HepG2 (cell line): Measurements from ENCODE around the gene SYNJ2. TPM values are rescaled to one million over a fixed set of nuclear protein-coding genes. Genes with fewer than 3 reads are reported as not detected.

Experiments
- ATAC-seq: fragments of 200-7000 bp; cut with Tn5 transposase; 3 replicates; pipeline ENCODE4 v1.9.1; 2020; ENCODE audit warnings: mild to moderate bottlenecking, moderate library complexity
- BruUV-seq: library from RNA; stranded (reverse); fragments of 400-500 nt; replicated peaks from 2 replicates; lab custom pipeline; 2021; lab: Mats Ljungman, UMichigan
- CTCF ChIA-PET: fragments of 300-600 bp; formaldehyde crosslinking; extraction: SDS; loops from one replicate; lab custom pipeline; 2021; ENCODE audit warnings: low total read pairs, inconsistent platforms, low intra/inter-chr PET ratio; lab: Yijun Ruan, JAX
- POLR2A ChIA-PET: fragments of 350-600 bp; sonication (Branson Sonifier 250); formaldehyde crosslinking; loops from one replicate; lab custom pipeline; 2020; ENCODE audit warnings: antibody characterized with exemption, inconsistent platforms; lab: Yijun Ruan, JAX
- DNase-seq: peaks from one replicate; pipeline ENCODE4 v3.0.0-alpha.2; 2015; ENCODE audit warnings: low spot score
- FAIRE-seq: peaks from 3 replicates; lab custom pipeline; 2011; peaks lifted over from hg19 to GRCh38; lab: Jason Lieb, UNC
- H2AFZ ChIP-seq: one replicate; pipeline ENCODE4 v1.6.1; 2011; ENCODE audit warnings: low read length, inconsistent platforms
- H3K27ac ChIP-seq: fragments of 300-600 bp; 3 replicates; pipeline ENCODE4 v1.8.0; 2011; ENCODE audit warnings: mixed run types, mild to moderate bottlenecking, mixed read lengths, low read length, inconsistent platforms; ENCODE audit not compliant: insufficient read depth; ENCODE audit errors: extremely low read length
- H3K27me3 ChIP-seq, 2 experiments: fragments of 200-600 bp in 1 of 2; 2 replicates in 1 of 2; 3 replicates in 1 of 2; pipeline versions ENCODE4 v1.6.0 to v1.8.0; 2011; ENCODE audit warnings: low read length in 2 of 2, mild to moderate bottlenecking in 2 of 2, moderate library complexity in 2 of 2, inconsistent platforms in 1 of 2; ENCODE audit not compliant: insufficient read depth in 2 of 2, control insufficient read depth in 1 of 2
- H3K36me3 ChIP-seq, 2 experiments: fragments of 200-600 bp in 1 of 2; replicated peaks in 1 of 2; 2 replicates in 1 of 2; 3 replicates in 1 of 2; pipeline versions ENCODE4 v1.5.1 to v1.8.0; 2011; ENCODE audit warnings: low read length in 2 of 2, inconsistent platforms in 1 of 2; ENCODE audit not compliant: insufficient read depth in 2 of 2, control insufficient read depth in 1 of 2
- H3K4me1 ChIP-seq: 2 replicates; pipeline ENCODE4 v1.5.1; 2012; ENCODE audit warnings: low read length, inconsistent platforms; ENCODE audit not compliant: insufficient read depth
- H3K4me2 ChIP-seq: 2 replicates; pipeline ENCODE4 v1.6.0; 2011; ENCODE audit warnings: low read depth, low read length, inconsistent platforms
- H3K4me3 ChIP-seq, 3 experiments: fragments of 200-600 bp in 1 of 3; sonication (generic), shearing (Covaris generic) in 1 of 3; replicated peaks in 1 of 3; 2 replicates each; pipeline ENCODE4 v1.5.1; 2011 to 2016; ENCODE audit warnings: low read length in 3 of 3, inconsistent platforms in 2 of 3, low read depth in 2 of 3, mild to moderate bottlenecking in 2 of 3, control low read depth in 1 of 3, mixed read lengths in 1 of 3; ENCODE audit not compliant: insufficient read depth in 1 of 3
- H3K79me2 ChIP-seq: one replicate; pipeline ENCODE4 v1.6.1; 2011; ENCODE audit warnings: low read length, inconsistent platforms; ENCODE audit not compliant: insufficient read depth
- H3K9ac ChIP-seq: 2 replicates; pipeline ENCODE4 v1.6.0; 2011; ENCODE audit warnings: mild to moderate bottlenecking, low read depth, low read length, inconsistent platforms; ENCODE audit not compliant: insufficient read depth
- H3K9me3 ChIP-seq: 2 replicates; pipeline ENCODE4 v1.5.1; 2012; ENCODE audit warnings: mild to moderate bottlenecking, low read length
- H4K20me1 ChIP-seq: 2 replicates; pipeline ENCODE4 v1.6.0; 2011; ENCODE audit warnings: inconsistent platforms, mild to moderate bottlenecking, low read length, moderate library complexity; ENCODE audit not compliant: insufficient read depth
- GLI4 ChIP-seq: sonication (generic); formaldehyde crosslinking; IDR thresholded peaks from 2 replicates; pipeline ENCODE4 v1.5.1; 2020; ENCODE audit warnings: missing genetic modification reagents, mild to moderate bottlenecking, moderate library complexity, borderline replicate concordance
- HOXA3 ChIP-seq: sonication (generic); formaldehyde crosslinking; IDR thresholded peaks from 2 replicates; pipeline ENCODE4 v1.5.0; 2020; ENCODE audit warnings: missing genetic modification reagents
- KDM3A ChIP-seq: IDR thresholded peaks from 2 replicates; pipeline ENCODE4 v1.6.1; 2018; ENCODE audit warnings: low read depth, missing compliant biosample characterization
- NFKB2 ChIP-seq: sonication (generic); formaldehyde crosslinking; IDR thresholded peaks from 2 replicates; pipeline ENCODE4 v1.4.0; 2020; ENCODE audit warnings: missing genetic modification reagents, borderline replicate concordance
- POGZ ChIP-seq: sonication (generic); formaldehyde crosslinking; IDR thresholded peaks from 2 replicates; pipeline ENCODE4 v1.4.0; 2020; ENCODE audit warnings: mild to moderate bottlenecking, missing genetic modification reagents
- TBX2 ChIP-seq: sonication (generic); formaldehyde crosslinking; IDR thresholded peaks from 2 replicates; pipeline ENCODE4 v1.5.0; 2020; ENCODE audit warnings: missing genetic modification reagents, mild to moderate bottlenecking, borderline replicate concordance
- ZNF460 ChIP-seq: sonication (generic); formaldehyde crosslinking; IDR thresholded peaks from 2 replicates; pipeline ENCODE4 v1.5.1; 2020; ENCODE audit warnings: missing genetic modification reagents, mild to moderate bottlenecking, borderline replicate concordance
- ZNF629 ChIP-seq: sonication (generic); formaldehyde crosslinking; conservative IDR thresholded peaks from 2 replicates; pipeline ENCODE4 v1.5.0; 2020; ENCODE audit warnings: missing genetic modification reagents
- ZSCAN30 ChIP-seq: sonication (generic); formaldehyde crosslinking; IDR thresholded peaks from 2 replicates; pipeline ENCODE4 v1.5.0; 2020; ENCODE audit warnings: mild to moderate bottlenecking, missing genetic modification reagents
- WGBS: methylation state at CpG from one replicate; pipeline ENCODE4 v1.1.6; 2017; ENCODE audit warnings: low lambda C conversion rate; 5-methylcytosine and 5-hydroxymethylcytosine counted together
- in situ Hi-C: cut with HindIII; loops from 2 replicates; pipeline ENCODE4 v1.10.0; 2017; ENCODE audit warnings: low pct_unique_long_range_greater_than_20kb; ENCODE audit not compliant: extremely low pct_ligation_motif_present
- intact Hi-C: fragments of 100-400 bp; cut with micrococcal nuclease; formaldehyde crosslinking; loops from one replicate; pipeline ENCODE4 v1.10.0; 2022; ENCODE audit not compliant: unreplicated experiment
- polyA plus RNA-seq, 8 experiments: library from polyadenylated mRNA; depleted of rRNA in 3 of 8; stranded (reverse) in 7 of 8; unstranded in 1 of 8; fragments of >200 nt; fragmentation: Illumina TruSeq in 4 of 8; extraction: Trizol in 4 of 8; gene quantifications; 2 replicates each; pipeline versions ENCODE4 v1.2.1 to v1.2.3, GENCODE V29; 2011 to 2016; ENCODE audit warnings: low read depth in 4 of 8, missing spikeins in 1 of 8, mixed read lengths in 1 of 8; ENCODE audit not compliant: insufficient read depth in 1 of 8
- total RNA-seq, 5 experiments: library from RNA; depleted of rRNA; stranded (reverse); fragments of >200 nt; fragmentation: Illumina TruSeq; extraction: Trizol; gene quantifications; 2 replicates each; pipeline ENCODE4 v1.2.3, GENCODE V29; 2016; ENCODE audit warnings: low read depth in 1 of 5

Gene SYNJ2
- total and polyA plus RNA-seq, 2 of the 13 experiments (the other 11 are each of a cell fraction or from before 2014, with no cell fraction given): 39.1 to 57.6 TPM

- Histone ChIP-seq H3K4me2 (no peak overlapping the region), H2AFZ (no peak overlapping the region)
- CTCF ChIA-PET: no interaction called here
- in situ Hi-C loops: no loop called here
- TF ChIP-seq GLI4 (CRISPR knock-in tag): no peak
- no peak for TF ChIP-seq TBX2 (CRISPR knock-in tag)
- no peak for TF ChIP-seq HOXA3 (CRISPR knock-in tag)
- peak; percentile 76 for TF ChIP-seq ZNF629 (CRISPR knock-in tag)
- TF ChIP-seq KDM3A (CRISPR knock-in tag): no peak
- TF ChIP-seq, all 625 proteins: peak for 1
- Histone ChIP-seq H3K9me3 (no peaks in the 10 kb centered on the region), H3K4me3 (no peak overlapping the region), H3K79me2 (peaks cover 51% of the 10 kb centered on the region), H4K20me1 (no peaks in the 10 kb centered on the region; the same call in 1 of the 2 replicates), H3K36me3 (peaks cover 48 to 69% of the 10 kb centered on the region in 2 experiments), H3K27ac (no peak overlapping the region), H3K27me3 (no peaks in the 10 kb centered on the region), H3K9ac (no peak overlapping the region), H3K4me1 (peaks cover 69% of the 10 kb centered on the region)
- POLR2A ChIA-PET: interaction anchor here (1.3 to 1.8 kb wide), 3 partner anchors 8 to 17 kb away, joined by 4 to 6 read pairs (median 5); no protein-coding TSS in a partner anchor
- ATAC-seq (no peak), FAIRE-seq (no peak), DNase-seq (no peak)
- 96% methylated on average over 10 of the region's 10 CpGs for WGBS
- intact Hi-C loops: no loop called here
- BruUV-seq: TSS peak; percentile 8
Measured at GRCh38 chr6:158029668-158030230, 48.1 kb downstream of the SYNJ2 start.

GRCh38 chr6:158030380-158031300 is 49.0 kb downstream of the SYNJ2 start:
- peak overlapping the region; percentile 18 for H3K27ac ChIP-seq
- no TSS peak for BruUV-seq
- ATAC-seq: no peak
- in situ Hi-C loops (no loop called here), intact Hi-C loops (no loop called here)
- WGBS: 97% methylated on average over 16 of the region's 16 CpGs
- 0 out of 2 replicates have a peak, but pooled peaks have one; percentile 34 for TF ChIP-seq NFKB2 (CRISPR knock-in tag)
- peak; percentile 85; the same call in 1 of the 2 replicates for TF ChIP-seq ZNF460 (CRISPR knock-in tag)
- TF ChIP-seq ZSCAN30: 0 out of 2 replicates have a peak, but pooled peaks have one; percentile 52
- TF ChIP-seq POGZ: no peak
- H4K20me1 ChIP-seq: no peaks in the 10 kb centered on the region; the same call in 1 of the 2 replicates
- H3K9ac ChIP-seq: no peak overlapping the region
- peaks cover 44 to 68% of the 10 kb centered on the region in 2 experiments for H3K36me3 ChIP-seq
- H3K4me1 ChIP-seq: peaks cover 69% of the 10 kb centered on the region
- no peak overlapping the region for H3K4me2 ChIP-seq
- peaks cover 53% of the 10 kb centered on the region for H3K79me2 ChIP-seq
- no peak for DNase-seq
- POLR2A ChIA-PET: interaction anchor here (0.8 to 6.3 kb wide), 4 partner anchors 9 to 45 kb away, joined by 3 to 75 read pairs (median 4); no protein-coding TSS in a partner anchor
- no peak overlapping the region for H2AFZ ChIP-seq
- no peak overlapping the region for H3K4me3 ChIP-seq
- no peaks in the 10 kb centered on the region for H3K27me3 ChIP-seq
- FAIRE-seq: no peak
- no peaks in the 10 kb centered on the region for H3K9me3 ChIP-seq
- CTCF ChIA-PET: no interaction called here
